Measurements from ENCODE around the gene RAB44. TPM values are rescaled to one million over a fixed set of nuclear protein-coding genes. Genes with fewer than 3 reads are reported as not detected.

Gene RAB44
- polyA plus RNA-seq, 1 of the 3 experiments (the other 2 are of a cell fraction) = 0.12 TPM

GRCh38 chr6:36752187-36752885 is 54.7 kb downstream of the RAB44 start:
- Histone ChIP-seq H3K36me3 (replicated peaks in 1 of 2; ENCODE audit: control insufficient read depth in 1 of 2, insufficient read depth in 2 of 2, low read length in 1 of 2) (no peaks in the 10 kb centered on the region), H3K9ac (no peak overlapping the region), H3K9me3 (no peaks in the 10 kb centered on the region), H3K4me3 (ENCODE audit: low read depth in 2 of 2, low read length in 1 of 2) (no peak overlapping the region), H3K27ac (ENCODE audit: low read depth in 2 of 2, low read length in 1 of 2) (no peak overlapping the region), H3K79me2 (ENCODE audit: insufficient read depth) (no peaks in the 10 kb centered on the region), H4K20me1 (ENCODE audit: insufficient read depth) (no peaks in the 10 kb centered on the region), H3K9me2 (no peaks in the 10 kb centered on the region), H3K27me3 (ENCODE audit: insufficient read depth) (no peaks in the 10 kb centered on the region), H2AFZ (ENCODE audit: low read depth) (no peak overlapping the region), H3F3A (replicated peaks; ENCODE audit: insufficient read depth) (no peaks in the 10 kb centered on the region), H3K4me2 (no peak overlapping the region), H3K4me1 (ENCODE audit: control insufficient read depth in 1 of 2, insufficient read depth in 2 of 2, low read depth in 1 of 2, low read length in 1 of 2) (peaks cover 0 to 19% of the 10 kb centered on the region in 2 experiments; a peak in 2 of 4 replicates)
- 80% methylated on average over 3 of the region's 6 CpGs for WGBS (ENCODE audit: low lambda C conversion rate)
- CTCF ChIA-PET = interaction anchor here (1.0 to 10.9 kb wide), 6 partner anchors 14 to 135 kb away, joined by 3 to 111 read pairs (median 13); no protein-coding TSS in a partner anchor
- DNase-seq = no peak
- no peak for TF ChIP-seq PBX3 (IDR thresholded peaks at IDR 0.05)
- TF ChIP-seq FOSL2 (IDR thresholded peaks at IDR 0.05; ENCODE audit: borderline replicate concordance, low read depth) = peak; percentile 28; the same call in 1 of the 2 replicates
- POLR2A ChIA-PET = no interaction called here

- no peaks in the 10 kb centered on the region for H3K9me3 ChIP-seq
- no peak overlapping the region for H3K27ac ChIP-seq (ENCODE audit: low read depth in 2 of 2, low read length in 1 of 2)
- DNase-seq = no peak
- no peaks in the 10 kb centered on the region for H3K9me2 ChIP-seq
- H3K9ac ChIP-seq = no peak overlapping the region
- no peak overlapping the region for H2AFZ ChIP-seq (ENCODE audit: low read depth)
- no peaks in the 10 kb centered on the region for H3F3A ChIP-seq (replicated peaks; ENCODE audit: insufficient read depth)
- ChIA-PET POLR2A (no interaction called here), CTCF (interaction anchor here (1.0 to 10.9 kb wide), 7 partner anchors 13 to 136 kb away, joined by 3 to 111 read pairs (median 4); no protein-coding TSS in a partner anchor)
- no peaks in the 10 kb centered on the region for H3K79me2 ChIP-seq (ENCODE audit: insufficient read depth)
- H3K4me3 ChIP-seq (ENCODE audit: low read depth in 2 of 2, low read length in 1 of 2) = no peak overlapping the region
- H3K4me2 ChIP-seq = no peak overlapping the region
- TF ChIP-seq YY1 (IDR thresholded peaks at IDR 0.05; ENCODE audit: low read depth) (no peak), POLR2AphosphoS5 (IDR thresholded peaks at IDR 0.05; ENCODE audit: low read depth, low read length) (no peak), SMC3 (IDR thresholded peaks at IDR 0.05; ENCODE audit: low read depth, low read length) (no peak), CTCF (IDR thresholded peaks at IDR 0.05) (no peak), FOSL2 (IDR thresholded peaks at IDR 0.05; ENCODE audit: borderline replicate concordance, low read depth) (no peak), REST (IDR thresholded peaks at IDR 0.05; ENCODE audit: low read depth, low read length) (no peak), IRF3 (IDR thresholded peaks at IDR 0.05; ENCODE audit: low read depth, low read length) (no peak)
- H3K4me1 ChIP-seq (ENCODE audit: control insufficient read depth in 1 of 2, insufficient read depth in 2 of 2, low read depth in 1 of 2, low read length in 1 of 2) = peaks cover 0 to 22% of the 10 kb centered on the region in 2 experiments; a peak in 2 of 4 replicates
- no peaks in the 10 kb centered on the region for H3K27me3 ChIP-seq (ENCODE audit: insufficient read depth)
- WGBS (ENCODE audit: low lambda C conversion rate) = 89% methylated on average over 2 of the region's 6 CpGs
- no peaks in the 10 kb centered on the region for H4K20me1 ChIP-seq (ENCODE audit: insufficient read depth)
- H3K36me3 ChIP-seq (replicated peaks in 1 of 2; ENCODE audit: control insufficient read depth in 1 of 2, insufficient read depth in 2 of 2, low read length in 1 of 2) = no peaks in the 10 kb centered on the region
Observed at GRCh38 chr6:36752886-36753506, 55.4 kb downstream of the RAB44 start.

All from SK-N-SH (cell line).